Prostate gland (tissue), 2 donors: ENCODE results near the gene CHRNG.

Source experiments
- POLR2A ChIP-seq: fragments of 450-650 bp; IDR thresholded peaks from one replicate; pipeline ENCODE4 v1.6.1; 2016; ENCODE audit warnings: antibody characterized with exemption, mild to moderate bottlenecking
- POLR2AphosphoS5 ChIP-seq: sonication (generic); formaldehyde crosslinking; IDR thresholded peaks from one replicate; pipeline ENCODE4 v1.6.1; 2017; ENCODE audit warnings: antibody characterized with exemption
- TF ChIP-seq, protein P1 (sequence below), 4 experiments: fragments of 200-600 bp in 2 of 4; fragments of 450-650 bp in 2 of 4; sonication (generic) in 2 of 4; IDR thresholded peaks; 1 replicate in 3 of 4; 2 replicates in 1 of 4; pipeline ENCODE4 v1.5.1; 2016 to 2019; ENCODE audit warnings: antibody characterized with exemption in 4 of 4, mild to moderate bottlenecking in 2 of 4, moderate library complexity in 2 of 4

GRCh38 chr2:232523682-232524597, 15.6 kb upstream of the CHRNG start:
- TF ChIP-seq, protein P1, sequence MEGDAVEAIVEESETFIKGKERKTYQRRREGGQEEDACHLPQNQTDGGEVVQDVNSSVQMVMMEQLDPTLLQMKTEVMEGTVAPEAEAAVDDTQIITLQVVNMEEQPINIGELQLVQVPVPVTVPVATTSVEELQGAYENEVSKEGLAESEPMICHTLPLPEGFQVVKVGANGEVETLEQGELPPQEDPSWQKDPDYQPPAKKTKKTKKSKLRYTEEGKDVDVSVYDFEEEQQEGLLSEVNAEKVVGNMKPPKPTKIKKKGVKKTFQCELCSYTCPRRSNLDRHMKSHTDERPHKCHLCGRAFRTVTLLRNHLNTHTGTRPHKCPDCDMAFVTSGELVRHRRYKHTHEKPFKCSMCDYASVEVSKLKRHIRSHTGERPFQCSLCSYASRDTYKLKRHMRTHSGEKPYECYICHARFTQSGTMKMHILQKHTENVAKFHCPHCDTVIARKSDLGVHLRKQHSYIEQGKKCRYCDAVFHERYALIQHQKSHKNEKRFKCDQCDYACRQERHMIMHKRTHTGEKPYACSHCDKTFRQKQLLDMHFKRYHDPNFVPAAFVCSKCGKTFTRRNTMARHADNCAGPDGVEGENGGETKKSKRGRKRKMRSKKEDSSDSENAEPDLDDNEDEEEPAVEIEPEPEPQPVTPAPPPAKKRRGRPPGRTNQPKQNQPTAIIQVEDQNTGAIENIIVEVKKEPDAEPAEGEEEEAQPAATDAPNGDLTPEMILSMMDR (IDR thresholded peaks at IDR 0.05): no peak
- TF ChIP-seq POLR2A (no peak), POLR2AphosphoS5 (no peak)
